GM19193 (cell line): ENCODE measurements around the gene ME2.

Experiments used
- POLR2A ChIP-seq: IDR thresholded peaks from 4 replicates; pipeline ENCODE4 v1.6.1; 2011; ENCODE audit not compliant: insufficient read depth, insufficient read length; ENCODE audit errors: extremely low read depth

Gene ME2

DNA sequence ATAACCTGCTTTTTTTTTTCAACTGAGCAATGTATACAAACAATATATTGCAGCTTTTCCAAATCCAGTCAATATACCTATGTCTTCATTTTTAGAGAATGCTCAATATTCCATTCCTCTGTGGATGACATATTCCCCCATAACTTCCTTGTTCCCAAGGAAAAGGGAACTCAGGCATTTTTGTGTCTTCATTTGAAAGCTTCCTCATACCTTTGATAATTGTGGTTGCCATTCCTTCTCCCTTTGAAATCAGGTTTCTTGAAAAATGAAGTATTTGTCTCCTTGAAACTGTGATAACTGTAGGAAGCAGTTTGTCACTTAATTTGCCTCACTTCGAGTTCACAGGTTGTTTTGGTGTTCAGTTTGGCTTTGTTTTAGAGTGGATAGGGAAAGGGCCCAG lies 102.5 kb downstream of the ME2 start:
- TF ChIP-seq POLR2A: no peak

DNA sequence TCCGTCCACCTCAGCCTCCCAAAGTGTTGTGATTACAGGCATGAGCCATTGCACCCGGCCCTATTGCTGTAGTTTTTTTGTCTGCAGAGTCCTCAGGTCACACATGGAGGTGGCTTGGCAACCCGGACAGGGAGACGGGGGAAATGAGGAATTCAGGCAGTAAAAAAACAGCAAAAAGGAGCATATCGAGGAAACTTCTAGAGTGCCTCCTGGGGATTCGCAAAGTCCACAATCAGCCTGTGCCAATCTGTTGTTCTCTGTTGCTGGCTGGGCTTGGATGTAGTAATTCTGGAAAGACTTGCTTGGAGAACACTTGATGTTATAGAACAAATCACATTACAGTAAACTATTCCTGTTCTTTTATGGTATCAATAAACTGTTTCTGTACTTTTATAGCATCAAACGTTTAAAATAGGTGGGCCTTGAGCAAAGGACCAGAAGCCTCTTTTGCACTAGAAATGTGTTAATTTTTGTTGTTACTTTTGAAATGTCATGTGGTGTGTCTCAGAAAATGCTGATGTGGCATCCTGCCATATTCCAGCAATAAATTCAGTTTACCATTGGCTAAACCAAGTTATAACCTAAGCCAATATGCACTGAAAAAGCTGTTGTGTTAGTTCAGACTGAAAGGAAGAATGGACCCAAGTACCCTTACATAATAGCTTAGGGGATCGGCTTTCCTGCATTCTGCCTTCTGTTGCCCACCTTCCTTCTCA lies 103.3 kb downstream of the ME2 start:
- TF ChIP-seq POLR2A: no peak

DNA sequence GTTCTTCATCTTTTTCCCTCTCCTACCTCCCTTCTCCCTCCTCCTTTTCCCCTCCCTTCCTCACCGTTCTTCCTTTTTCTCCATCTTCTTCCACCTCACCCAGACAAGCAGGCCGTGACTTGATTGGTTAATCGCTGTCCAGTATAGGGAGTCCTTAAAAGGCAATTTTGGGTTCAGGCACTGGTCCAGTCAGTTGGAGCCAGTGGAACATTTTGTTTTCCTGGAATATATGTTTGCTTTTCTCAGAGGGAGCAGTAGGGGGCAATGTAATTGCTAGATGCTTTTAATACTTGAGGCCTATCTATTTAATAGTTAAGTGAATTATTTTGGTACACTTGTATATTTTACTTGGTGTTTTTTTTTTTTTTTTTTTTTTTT lies 103.9 kb downstream of the ME2 start:
- TF ChIP-seq POLR2A: no peak

GRCh38 chr18:50986360-50987087 lies 107.6 kb downstream of the ME2 start:
- TF ChIP-seq POLR2A: no peak

DNA sequence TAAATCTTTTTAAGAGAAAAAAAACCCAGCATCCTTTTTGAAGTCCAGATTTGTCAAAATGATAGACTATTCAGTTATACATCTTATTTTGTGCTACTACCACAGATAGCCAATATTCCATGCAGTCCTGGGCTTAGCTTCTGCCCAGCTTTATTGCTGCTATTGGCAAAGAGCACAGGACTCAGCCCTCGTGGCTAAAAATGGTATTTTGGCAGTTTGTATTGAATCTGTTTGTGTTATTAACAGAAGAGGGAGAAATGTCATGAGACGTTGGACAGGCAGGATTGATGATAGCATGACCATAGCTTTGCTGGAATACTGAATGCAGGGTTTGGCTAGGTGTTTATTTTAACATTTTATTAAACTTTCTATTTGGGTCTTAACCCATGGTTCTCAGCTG lies 108.3 kb downstream of the ME2 start:
- TF ChIP-seq POLR2A: no peak

- no peak for TF ChIP-seq POLR2A
These were observed 110.8 kb downstream of the ME2 start for GRCh38 chr18:50989711-50990110.

GRCh38 chr18:50992351-50992762 lies 113.4 kb downstream of the ME2 start:
- TF ChIP-seq POLR2A: no peak

DNA sequence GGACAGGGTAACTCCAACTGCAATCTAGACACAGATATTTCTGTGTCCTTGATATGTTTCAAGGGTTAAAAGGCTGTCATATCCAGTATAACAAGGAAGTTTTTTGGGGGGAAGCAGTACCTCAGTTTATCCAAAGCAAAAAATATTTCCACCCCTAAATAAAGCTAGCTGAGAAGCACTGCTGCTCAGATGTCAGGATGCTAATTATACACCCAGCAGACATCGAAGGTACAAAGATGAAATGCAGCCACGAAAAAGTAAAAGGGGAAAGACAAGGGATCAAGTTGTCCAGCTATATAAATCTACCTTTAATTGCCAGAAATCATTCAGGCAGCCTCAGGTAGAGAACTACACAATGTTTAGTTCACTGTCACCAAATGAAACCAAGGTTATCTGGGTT lies 115.1 kb downstream of the ME2 start:
- TF ChIP-seq POLR2A: no peak
